GM21526 (cell line): Measurements from ENCODE around the gene CCR6.
"Not testable (repeated sequence)": the region's sequence is repeated elsewhere in the genome, so short reads cannot be mapped to it uniquely, and the experiment has no call there.

Experiments used
- ATAC-seq: cut with Tn5 transposase; IDR thresholded peaks from one replicate; pipeline ENCODE4 v1.9.1; 2021; ENCODE audit warnings: moderate library complexity; ENCODE audit not compliant: unreplicated experiment, low FRiP score

Gene CCR6

GRCh38 chr6:167122827-167123657, at the start of gene CCR6:
Gene CCR6 (plus strand): TSS chr6:167123096. CDS start chr6:167136135, 13,039 bp downstream.
- no peak for ATAC-seq

GRCh38 chr6:167073679-167074274, 49.1 kb upstream of the CCR6 start:
- no peak for ATAC-seq

- ATAC-seq: no peak
Measured at GRCh38 chr6:167077241-167077932, 45.5 kb upstream of the CCR6 start.

- ATAC-seq: no peak
Measured at GRCh38 chr6:167078745-167079144, 44.2 kb upstream of the CCR6 start.

GRCh38 chr6:167079853-167080297, 43.0 kb upstream of the CCR6 start:
- peak; percentile 100 for ATAC-seq

GRCh38 chr6:167087857-167088354, 35.0 kb upstream of the CCR6 start:
- ATAC-seq: no peak

GRCh38 chr6:167088741-167089140, 34.2 kb upstream of the CCR6 start:
- ATAC-seq: not testable (repeated sequence)

GRCh38 chr6:167089243-167090142, 33.4 kb upstream of the CCR6 start:
- no peak for ATAC-seq

GRCh38 chr6:167090171-167090570, 32.7 kb upstream of the CCR6 start:
- ATAC-seq: no peak

- no peak for ATAC-seq
Measured at GRCh38 chr6:167091026-167091804, 31.7 kb upstream of the CCR6 start.

- no peak for ATAC-seq
Measured at GRCh38 chr6:167091805-167092107, 31.1 kb upstream of the CCR6 start.

- ATAC-seq: no peak
Measured at GRCh38 chr6:167092672-167093339, 30.1 kb upstream of the CCR6 start.

GRCh38 chr6:167093406-167093921, 29.4 kb upstream of the CCR6 start:
- ATAC-seq: no peak

GRCh38 chr6:167093922-167094432, 28.9 kb upstream of the CCR6 start:
- peak; percentile 41 for ATAC-seq

- ATAC-seq: peak; percentile 28
Measured at GRCh38 chr6:167094436-167094819, 28.5 kb upstream of the CCR6 start.

GRCh38 chr6:167094820-167095637, 27.9 kb upstream of the CCR6 start:
- peak; percentile 53 for ATAC-seq

- ATAC-seq: no peak
Measured at GRCh38 chr6:167095888-167096287, 27.0 kb upstream of the CCR6 start.

GRCh38 chr6:167096991-167097390, 25.9 kb upstream of the CCR6 start:
- ATAC-seq: no peak
